Activated T-helper 2 cell treated with anti-CD3 and anti-CD28 coated beads, Interferon-gamma antibody, Interleukin-2, Interleukin-4, amounts not matched to agents 10 μg/mL and 5 μg/mL and 100 μg/mL, durations not matched to agents 14 hours and 24 hours and 36 hours (primary cell): ENCODE data around the gene DAD1. TPM values are rescaled to one million over a fixed set of nuclear protein-coding genes. Genes with fewer than 3 reads are reported as not detected.
"Not testable (repeated sequence)": the region's sequence is repeated elsewhere in the genome, so short reads cannot be mapped to it uniquely, and the experiment has no call there.

Source experiments
- DNase-seq: peaks from one replicate; pipeline ENCODE4 v3.0.0; 2021; ENCODE audit warnings: low spot score
- H3K27ac Mint-ChIP-seq: one replicate; pipeline ENCODE4 v1.8.0; 2021; ENCODE audit warnings: mixed read lengths
- H3K27me3 Mint-ChIP-seq: one replicate; pipeline ENCODE4 v1.8.0; 2021; ENCODE audit warnings: low read depth, mixed read lengths
- H3K36me3 Mint-ChIP-seq: one replicate; pipeline ENCODE4 v1.8.0; 2021; ENCODE audit warnings: low read depth, mixed read lengths
- H3K4me1 Mint-ChIP-seq: one replicate; pipeline ENCODE4 v1.8.0; 2021; ENCODE audit warnings: low read depth, mixed read lengths
- H3K4me3 Mint-ChIP-seq: one replicate; pipeline ENCODE4 v1.8.0; 2021; ENCODE audit warnings: low read depth, mild to moderate bottlenecking, moderate library complexity, mixed read lengths
- H3K9me3 Mint-ChIP-seq: one replicate; pipeline ENCODE4 v1.8.0; 2021; ENCODE audit warnings: mixed read lengths
- intact Hi-C: fragments of 100-400 bp; cut with micrococcal nuclease; formaldehyde crosslinking; loops from one replicate; pipeline ENCODE4 v1.15.1; 2023
- total RNA-seq: library from RNA; stranded (reverse); gene quantifications from 2 replicates; pipeline ENCODE4 v1.2.3, GENCODE V29; 2022

Gene DAD1
- total RNA-seq, 1 donor from 2014 or later, result 246 TPM

GRCh38 chr14:22544881-22545420 is 44.1 kb downstream of the DAD1 start:
- Mint-ChIP-seq H3K27ac (peak overlapping the region; percentile 90), H3K4me3 (peak overlapping the region; percentile 78), H3K4me1 (peaks cover 92% of the 10 kb centered on the region), H3K36me3 (peaks cover 97% of the 10 kb centered on the region), H3K9me3 (no peaks in the 10 kb centered on the region), H3K27me3 (no peaks in the 10 kb centered on the region)
- intact Hi-C loops, result no loop called here
- DNase-seq, result no peak

GRCh38 chr14:22544406-22544805 is 44.6 kb downstream of the DAD1 start:
- H3K36me3 Mint-ChIP-seq, result peaks cover 97% of the 10 kb centered on the region
- no peaks in the 10 kb centered on the region for H3K27me3 Mint-ChIP-seq
- no peaks in the 10 kb centered on the region for H3K9me3 Mint-ChIP-seq
- H3K27ac Mint-ChIP-seq, result peak overlapping the region; percentile 90
- intact Hi-C loops, result no loop called here
- H3K4me1 Mint-ChIP-seq, result peaks cover 92% of the 10 kb centered on the region
- peak overlapping the region; percentile 78 for H3K4me3 Mint-ChIP-seq
- no peak for DNase-seq

GRCh38 chr14:22543570-22544357 is 45.3 kb downstream of the DAD1 start:
- DNase-seq, intact Hi-C loops, H3K9me3 Mint-ChIP-seq, H3K27me3 Mint-ChIP-seq: not testable (repeated sequence)
- Mint-ChIP-seq H3K36me3 (peaks cover 97% of the 10 kb centered on the region), H3K4me1 (peaks cover 92% of the 10 kb centered on the region), H3K4me3 (peak overlapping the region; percentile 78), H3K27ac (peak overlapping the region; percentile 90)

- DNase-seq, result no peak
- Mint-ChIP-seq H3K36me3 (peaks cover 98% of the 10 kb centered on the region), H3K4me3 (peak overlapping the region; percentile 80), H3K27me3 (no peaks in the 10 kb centered on the region), H3K9me3 (no peaks in the 10 kb centered on the region), H3K27ac (peak overlapping the region; percentile 94), H3K4me1 (peaks cover 94% of the 10 kb centered on the region)
- intact Hi-C loops, result no loop called here
Measured at GRCh38 chr14:22542360-22542759, 46.7 kb downstream of the DAD1 start.

GRCh38 chr14:22541721-22542120 is 47.3 kb downstream of the DAD1 start:
- Mint-ChIP-seq H3K9me3 (no peaks in the 10 kb centered on the region), H3K4me1 (peaks cover 94% of the 10 kb centered on the region), H3K27ac (peak overlapping the region; percentile 94), H3K36me3 (peaks cover 98% of the 10 kb centered on the region), H3K4me3 (peak overlapping the region; percentile 80), H3K27me3 (no peaks in the 10 kb centered on the region)
- DNase-seq, result no peak
- intact Hi-C loops, result no loop called here

GRCh38 chr14:22540811-22541360 is 48.1 kb downstream of the DAD1 start:
- Mint-ChIP-seq H3K4me3 (peak overlapping the region; percentile 80), H3K4me1 (peaks cover 91% of the 10 kb centered on the region), H3K36me3 (peaks cover 96% of the 10 kb centered on the region), H3K27ac (peak overlapping the region; percentile 94), H3K9me3 (no peaks in the 10 kb centered on the region), H3K27me3 (no peaks in the 10 kb centered on the region)
- intact Hi-C loops, result no loop called here
- DNase-seq, result no peak

- H3K4me1 Mint-ChIP-seq, result peaks cover 90% of the 10 kb centered on the region
- DNase-seq, result no peak
- H3K27ac Mint-ChIP-seq, result peak overlapping the region; percentile 94
- peaks cover 93% of the 10 kb centered on the region for H3K36me3 Mint-ChIP-seq
- H3K4me3 Mint-ChIP-seq, result peak overlapping the region; percentile 80
- H3K9me3 Mint-ChIP-seq, result no peaks in the 10 kb centered on the region
- no peaks in the 10 kb centered on the region for H3K27me3 Mint-ChIP-seq
- intact Hi-C loops, result no loop called here
Measured at GRCh38 chr14:22540293-22540692, 48.7 kb downstream of the DAD1 start.

- peak overlapping the region; percentile 80 for H3K4me3 Mint-ChIP-seq
- H3K27me3 Mint-ChIP-seq, result no peaks in the 10 kb centered on the region
- peak overlapping the region; percentile 94 for H3K27ac Mint-ChIP-seq
- DNase-seq, result no peak
- H3K36me3 Mint-ChIP-seq, result peaks cover 93% of the 10 kb centered on the region
- H3K9me3 Mint-ChIP-seq, result no peaks in the 10 kb centered on the region
- intact Hi-C loops, result no loop called here
- peaks cover 90% of the 10 kb centered on the region for H3K4me1 Mint-ChIP-seq
Measured at GRCh38 chr14:22539831-22540230, 49.2 kb downstream of the DAD1 start.

GRCh38 chr14:22538671-22539228 is 50.3 kb downstream of the DAD1 start:
- no peak for DNase-seq
- peaks cover 91% of the 10 kb centered on the region for H3K36me3 Mint-ChIP-seq
- intact Hi-C loops, result loop anchor here (1.0 kb wide), 1 partner anchor 9 kb away; no protein-coding TSS in a partner anchor
- no peaks in the 10 kb centered on the region for H3K27me3 Mint-ChIP-seq
- no peaks in the 10 kb centered on the region for H3K9me3 Mint-ChIP-seq
- H3K4me3 Mint-ChIP-seq, result peak overlapping the region; percentile 80
- peak overlapping the region; percentile 94 for H3K27ac Mint-ChIP-seq
- H3K4me1 Mint-ChIP-seq, result peaks cover 88% of the 10 kb centered on the region

- Mint-ChIP-seq H3K27ac (peak overlapping the region; percentile 94), H3K9me3 (no peaks in the 10 kb centered on the region), H3K4me3 (peak overlapping the region; percentile 80), H3K27me3 (no peaks in the 10 kb centered on the region), H3K4me1 (peaks cover 91% of the 10 kb centered on the region), H3K36me3 (peaks cover 93% of the 10 kb centered on the region)
- no peak for DNase-seq
- intact Hi-C loops, result loop anchor here (1.0 kb wide), 3 partner anchors 8 to 13 kb away; no protein-coding TSS in a partner anchor
Measured at GRCh38 chr14:22537436-22538310, 51.4 kb downstream of the DAD1 start.

GRCh38 chr14:22536853-22537338 is 52.1 kb downstream of the DAD1 start:
- intact Hi-C loops, result loop anchor here (1.0 kb wide), 2 partner anchors 9 to 13 kb away; no protein-coding TSS in a partner anchor
- peak; percentile 75 for DNase-seq
- Mint-ChIP-seq H3K27me3 (no peaks in the 10 kb centered on the region), H3K27ac (peak overlapping the region; percentile 94), H3K9me3 (no peaks in the 10 kb centered on the region), H3K4me1 (peaks cover 91% of the 10 kb centered on the region), H3K36me3 (peaks cover 93% of the 10 kb centered on the region), H3K4me3 (peak overlapping the region; percentile 80)

- intact Hi-C loops, result no loop called here
- Mint-ChIP-seq H3K4me3 (no peak overlapping the region), H3K9me3 (no peaks in the 10 kb centered on the region), H3K27ac (peak overlapping the region; percentile 38), H3K27me3 (no peaks in the 10 kb centered on the region), H3K36me3 (peaks cover 93% of the 10 kb centered on the region), H3K4me1 (peaks cover 91% of the 10 kb centered on the region)
- DNase-seq, result no peak
Measured at GRCh38 chr14:22535916-22536315, 53.1 kb downstream of the DAD1 start.
